ELF-1 (cell line): Measurements from ENCODE around the gene UCP3.

Source experiments
- DNase-seq: peaks from one replicate; pipeline ENCODE4 v3.0.0-alpha.2; 2016; ENCODE audit warnings: low read depth, low spot score

UCP3 gene

GRCh38 chr11:74008373-74009229 is at the start of gene UCP3:
TSS of gene UCP3 (minus strand) at chr11:74009085. CDS start at chr11:74007042, 2,043 bp downstream.
- DNase-seq = no peak

DNA sequence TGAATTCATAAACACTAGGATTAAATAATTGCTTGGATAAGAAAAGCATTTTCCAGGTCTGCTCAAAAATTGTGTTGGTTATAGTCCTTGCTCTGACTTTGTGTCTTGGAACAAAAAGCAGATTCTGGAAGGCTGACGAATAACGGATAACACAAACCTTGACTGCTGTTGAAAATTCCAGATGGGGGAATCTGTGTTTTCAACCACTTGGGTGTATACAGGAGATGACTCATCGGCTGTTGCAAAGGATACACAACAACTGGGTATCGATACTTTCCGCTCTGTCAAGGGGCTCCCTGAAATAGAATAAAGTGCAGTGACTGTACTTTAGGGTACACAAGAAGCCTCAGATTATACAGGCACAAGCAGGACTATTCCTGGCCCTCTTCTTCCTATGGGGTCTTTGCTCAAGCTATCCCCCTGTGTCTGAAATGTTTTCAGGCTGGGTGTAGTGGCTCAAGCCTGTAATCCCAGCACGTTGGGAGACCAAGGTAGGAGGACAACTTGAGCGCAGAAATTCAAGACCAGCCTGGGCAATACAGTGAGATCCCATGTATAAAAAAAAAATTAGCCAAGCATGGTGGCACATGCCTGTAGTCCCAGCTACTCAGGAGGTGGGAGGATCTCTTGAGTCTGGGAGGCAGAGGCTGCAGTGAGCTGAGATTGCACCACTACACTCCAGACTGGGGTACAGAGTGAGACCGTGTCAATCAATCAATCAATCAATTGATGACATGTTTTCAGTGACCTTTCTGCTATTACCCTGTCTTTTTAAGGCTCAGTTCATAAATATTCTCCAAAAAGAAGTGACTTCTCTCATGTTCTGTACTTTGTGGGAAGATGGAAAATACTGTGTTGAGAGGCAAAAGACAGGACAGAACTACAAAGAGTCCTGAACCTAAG is 48.6 kb upstream of the UCP3 start:
- DNase-seq = no peak

- DNase-seq = no peak
Observed at GRCh38 chr11:74055938-74056337, 47.1 kb upstream of the UCP3 start.

- no peak for DNase-seq
Observed at GRCh38 chr11:74050465-74050864, 41.6 kb upstream of the UCP3 start.

- DNase-seq = no peak
Observed at GRCh38 chr11:74048993-74049392, 40.1 kb upstream of the UCP3 start.

GRCh38 chr11:74044538-74044937 is 35.7 kb upstream of the UCP3 start:
- DNase-seq = no peak

- no peak for DNase-seq
Observed at GRCh38 chr11:74043450-74043849, 34.6 kb upstream of the UCP3 start.

DNA sequence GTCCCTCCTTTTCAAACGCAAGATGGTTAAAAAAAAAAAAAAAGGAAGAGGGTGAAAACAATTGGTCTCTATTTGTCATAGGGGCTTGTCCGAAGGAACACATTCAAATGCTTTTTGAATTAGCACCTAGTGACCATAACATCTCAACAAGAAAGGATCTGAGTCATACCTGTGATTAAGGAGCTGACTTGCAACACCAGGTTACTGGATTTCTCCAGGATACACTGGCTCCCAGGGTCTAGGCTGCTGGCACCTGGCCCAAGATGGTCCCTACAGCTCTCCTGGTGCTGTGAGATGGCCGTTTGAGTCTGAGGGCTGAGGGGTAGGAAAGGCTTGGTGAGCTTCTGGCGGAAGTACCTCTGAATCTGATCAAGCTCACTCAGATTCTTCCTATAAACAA is 28.4 kb upstream of the UCP3 start:
- DNase-seq = no peak

DNA sequence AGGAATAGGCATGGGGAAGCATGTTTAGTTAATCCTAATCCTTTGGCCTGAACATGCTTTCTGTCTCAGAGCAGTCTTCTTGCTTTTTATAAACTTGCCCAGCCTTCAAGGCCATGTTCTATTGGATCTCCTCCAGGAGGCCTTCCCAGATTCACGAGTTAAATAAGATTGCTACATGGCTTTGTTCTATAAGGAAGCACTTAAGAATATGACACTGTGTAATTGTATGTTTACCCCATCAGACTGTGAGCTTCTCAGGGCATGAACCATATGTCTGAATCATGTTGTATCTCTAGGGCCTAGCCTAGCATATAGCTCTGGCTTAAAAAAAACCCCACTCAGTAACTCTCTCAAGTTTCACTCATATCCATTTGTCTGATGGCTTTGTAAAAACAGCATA is 26.4 kb upstream of the UCP3 start:
- DNase-seq = no peak

DNA sequence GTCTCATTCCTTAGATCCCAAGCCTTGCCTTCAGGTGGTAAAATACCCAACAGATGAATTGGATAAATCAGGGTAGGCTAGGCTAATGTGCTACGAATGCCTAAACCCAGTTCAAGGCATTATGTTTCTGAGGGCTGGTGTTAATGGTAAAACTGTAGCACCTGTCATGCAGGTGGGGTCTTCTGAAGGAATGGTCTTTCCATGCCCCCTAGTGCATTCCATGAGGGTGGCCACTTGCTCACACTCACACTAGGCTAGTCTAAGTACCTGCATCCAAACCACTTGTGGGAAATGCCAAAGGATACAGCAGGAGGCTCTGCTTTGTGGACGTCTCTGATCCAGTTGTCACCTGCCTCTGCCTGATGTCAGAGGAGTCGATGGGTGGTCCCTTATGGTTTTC is 24.2 kb upstream of the UCP3 start:
- no peak for DNase-seq

- DNase-seq = no peak
Observed at GRCh38 chr11:74030723-74031676, 22.1 kb upstream of the UCP3 start.

- DNase-seq = no peak
Observed at GRCh38 chr11:74025467-74026166, 16.7 kb upstream of the UCP3 start.

DNA sequence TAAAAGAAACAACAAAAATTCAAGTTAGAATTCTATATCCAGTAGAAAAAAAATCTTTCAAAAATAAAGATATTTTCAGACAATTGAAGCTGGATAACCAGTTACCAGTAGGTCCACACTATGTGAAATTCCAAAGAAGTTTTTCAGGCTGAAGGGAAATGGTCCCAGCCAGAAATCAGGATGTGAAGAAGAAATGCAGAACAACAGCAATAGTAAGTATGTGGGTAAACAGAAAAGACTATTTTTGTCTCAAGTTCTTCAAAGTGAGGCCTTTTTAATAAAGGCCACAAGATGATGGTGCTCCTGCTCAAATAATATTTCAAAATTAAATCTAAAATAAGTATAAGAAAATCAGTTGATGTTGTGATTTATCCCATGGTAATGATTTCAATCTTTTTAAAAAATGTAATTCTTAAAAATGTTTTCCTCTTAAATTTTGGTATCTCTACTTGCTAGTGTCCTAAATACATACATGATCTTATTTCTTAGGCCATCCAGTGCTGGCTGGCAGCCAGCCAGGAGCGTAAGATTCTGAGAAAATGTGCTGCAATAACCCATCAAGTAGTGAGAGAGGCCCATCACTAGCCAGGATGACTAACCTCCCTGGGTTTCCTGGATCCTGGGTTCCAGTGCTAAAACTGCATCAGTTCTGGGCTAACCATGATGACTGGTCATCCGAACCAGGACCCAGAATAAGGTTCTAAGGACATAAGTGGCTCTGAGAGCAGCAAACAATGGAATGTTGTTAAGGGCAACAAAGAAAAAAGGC is 15.6 kb upstream of the UCP3 start:
- DNase-seq = no peak

DNA sequence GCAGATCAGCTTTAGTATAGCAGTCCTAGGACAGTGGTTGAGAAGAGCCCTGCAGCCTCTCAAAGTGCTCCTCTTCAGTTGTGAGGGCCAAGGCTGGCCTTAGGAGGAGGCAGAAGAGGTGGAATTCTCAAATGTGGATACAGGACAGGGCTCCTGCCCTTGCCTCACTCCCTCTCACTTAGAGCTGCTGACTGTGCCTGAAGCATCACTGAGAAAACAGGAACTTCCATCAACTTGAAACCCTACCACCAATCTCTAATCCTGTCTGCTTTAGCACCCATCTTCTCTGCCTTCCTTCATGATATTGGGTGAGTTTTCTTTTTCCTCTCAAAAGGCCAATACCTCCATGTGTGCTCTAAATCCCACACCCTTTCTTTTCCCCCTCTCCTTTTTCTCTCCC is 14.4 kb upstream of the UCP3 start:
- no peak for DNase-seq

- no peak for DNase-seq
Observed at GRCh38 chr11:74022546-74022945, 13.7 kb upstream of the UCP3 start.

- no peak for DNase-seq
Observed at GRCh38 chr11:74021998-74022397, 13.1 kb upstream of the UCP3 start.

DNA sequence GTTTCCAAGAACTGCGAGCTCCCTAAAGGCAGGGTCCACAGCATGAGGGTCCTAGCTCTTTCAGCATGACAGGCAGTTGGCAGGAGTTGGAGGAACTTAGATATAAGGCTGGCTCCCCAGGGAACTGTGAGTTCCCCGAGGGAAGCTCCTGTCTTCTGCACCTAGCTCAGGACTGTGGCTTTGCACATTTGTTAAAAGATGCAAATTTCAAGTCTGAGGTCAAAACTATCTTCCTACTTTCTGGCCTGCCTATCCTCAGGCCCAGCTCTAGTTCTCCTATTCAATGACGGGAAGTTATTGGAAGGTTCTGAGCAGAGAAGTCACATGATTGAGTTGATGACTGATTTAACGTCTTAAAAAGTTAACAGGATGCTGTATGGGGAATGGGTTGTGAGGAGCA is 11.7 kb upstream of the UCP3 start:
- DNase-seq = no peak

DNA sequence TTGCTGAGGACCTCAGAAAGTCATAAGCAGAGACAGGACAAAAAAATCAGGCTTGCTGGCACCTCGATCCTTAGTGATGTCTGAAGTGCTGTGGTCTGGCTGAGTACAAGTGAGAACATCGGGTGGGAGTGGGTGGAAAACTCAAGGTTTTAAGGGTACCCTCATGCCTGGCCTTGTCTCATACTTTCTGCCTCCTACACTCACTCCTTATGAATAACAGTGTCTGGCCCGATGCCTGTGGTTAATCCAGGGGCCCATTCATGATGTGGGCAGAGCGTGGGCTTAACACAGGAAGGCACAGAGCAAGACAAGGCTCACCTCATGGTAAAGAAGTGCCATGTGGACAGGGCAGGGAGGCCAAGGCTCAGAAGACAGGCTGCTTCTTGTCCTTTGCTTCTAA is 11.0 kb upstream of the UCP3 start:
- no peak for DNase-seq

DNA sequence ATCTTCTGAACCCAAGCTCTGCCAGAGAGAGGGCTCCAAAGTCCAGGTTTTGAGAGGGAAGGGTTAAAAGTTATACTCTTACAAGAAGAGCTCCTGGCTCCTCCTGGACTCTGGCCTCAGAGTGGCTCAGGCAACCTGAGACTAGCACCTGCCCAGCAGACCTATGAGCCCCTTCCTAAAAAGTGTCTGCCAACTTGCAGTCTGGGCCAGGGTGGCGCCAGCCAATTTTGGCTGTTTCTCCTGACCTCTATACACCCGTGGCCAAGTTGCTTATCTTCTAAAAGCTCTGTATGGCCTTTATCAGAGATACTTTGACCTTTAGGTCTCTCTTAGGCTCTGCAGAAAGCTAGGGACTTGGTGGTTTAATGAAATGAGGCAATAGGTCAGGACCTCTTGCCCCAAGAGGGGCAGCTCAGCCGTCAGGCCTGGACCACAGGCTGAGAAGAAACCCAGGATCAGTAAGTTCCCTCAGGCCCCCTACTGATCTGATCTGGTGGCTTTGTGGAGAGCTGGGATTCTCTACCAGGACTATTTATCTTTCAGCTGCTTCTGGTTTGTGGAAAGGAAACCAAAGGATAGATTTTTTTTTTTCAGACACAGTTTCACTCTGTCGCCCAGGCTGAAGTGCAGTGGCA is 10.3 kb upstream of the UCP3 start:
- DNase-seq = no peak
